NCI-H2196 (cell line): ENCODE measurements around the gene ITGA2B.
"Not testable (repeated sequence)": the region's sequence is repeated elsewhere in the genome, so short reads cannot be mapped to it uniquely, and the experiment has no call there.

Experiments
- DNase-seq: peaks from one replicate; lab custom pipeline; 2025; ENCODE audit not compliant: unreplicated experiment; lab: John Stamatoyannopoulos, UW

Gene ITGA2B

GRCh38 chr17:44369414-44370023, 19.9 kb downstream of the ITGA2B start:
- DNase-seq, result not testable (repeated sequence)

GRCh38 chr17:44368391-44369243, 20.8 kb downstream of the ITGA2B start:
- DNase-seq, result not testable (repeated sequence)

- no peak for DNase-seq
Measured at GRCh38 chr17:44367231-44367979, 22.0 kb downstream of the ITGA2B start.

GRCh38 chr17:44365051-44365450, 24.4 kb downstream of the ITGA2B start:
- DNase-seq, result not testable (repeated sequence)

GRCh38 chr17:44363613-44364159, 25.8 kb downstream of the ITGA2B start, which contains the start of gene FAM171A2:
Gene FAM171A2 (minus strand): TSS chr17:44363853. CDS start chr17:44363714, 139 bp downstream.
- peak; percentile 82 for DNase-seq

GRCh38 chr17:44362949-44363612, 26.4 kb downstream of the ITGA2B start:
- peak; percentile 47 for DNase-seq

- no peak for DNase-seq
Measured at GRCh38 chr17:44362459-44362948, 26.9 kb downstream of the ITGA2B start.

- DNase-seq, result no peak
Measured at GRCh38 chr17:44361292-44362260, 27.9 kb downstream of the ITGA2B start.

GRCh38 chr17:44360826-44361225, 28.6 kb downstream of the ITGA2B start:
- DNase-seq, result peak; percentile 17

- DNase-seq, result no peak
Measured at GRCh38 chr17:44360144-44360533, 29.3 kb downstream of the ITGA2B start.

GRCh38 chr17:44359458-44360143, 29.8 kb downstream of the ITGA2B start:
- no peak for DNase-seq

GRCh38 chr17:44359006-44359405, 30.4 kb downstream of the ITGA2B start:
- no peak for DNase-seq

- DNase-seq, result no peak
Measured at GRCh38 chr17:44358066-44358465, 31.4 kb downstream of the ITGA2B start.

GRCh38 chr17:44356241-44356640, 33.2 kb downstream of the ITGA2B start:
- DNase-seq, result no peak

- DNase-seq, result no peak
Measured at GRCh38 chr17:44355642-44356099, 33.8 kb downstream of the ITGA2B start.

- no peak for DNase-seq
Measured at GRCh38 chr17:44354582-44355561, 34.6 kb downstream of the ITGA2B start.

GRCh38 chr17:44353672-44354331, 35.6 kb downstream of the ITGA2B start:
- DNase-seq, result no peak
